DMS114 treated with DMSO at 0.1 percent for 48 hours (cell line): ENCODE measurements around the gene AURKA.
"Not testable (repeated sequence)": the region's sequence is repeated elsewhere in the genome, so short reads cannot be mapped to it uniquely, and the experiment has no call there.

Source experiments
- DNase-seq: peaks from one replicate; lab custom pipeline; 2025; ENCODE audit not compliant: unreplicated experiment; lab: John Stamatoyannopoulos, UW

Gene AURKA

GRCh38 chr20:56391596-56392131, 351 bp downstream of the AURKA start:
- DNase-seq, result no peak

- no peak for DNase-seq
These were observed 978 bp downstream of the AURKA start for GRCh38 chr20:56391037-56391436.

GRCh38 chr20:56390396-56390795, 1.6 kb downstream of the AURKA start:
- DNase-seq, result not testable (repeated sequence)

GRCh38 chr20:56389807-56390206, 2.2 kb downstream of the AURKA start:
- DNase-seq, result no peak

GRCh38 chr20:56388882-56389281, 3.1 kb downstream of the AURKA start:
- DNase-seq, result no peak

GRCh38 chr20:56386219-56386618, 5.8 kb downstream of the AURKA start:
- no peak for DNase-seq

GRCh38 chr20:56385130-56385529, 6.9 kb downstream of the AURKA start:
- DNase-seq, result no peak

- no peak for DNase-seq
These were observed 8.7 kb downstream of the AURKA start for GRCh38 chr20:56383334-56383733.

- no peak for DNase-seq
These were observed 9.3 kb downstream of the AURKA start for GRCh38 chr20:56382696-56383095.

GRCh38 chr20:56381501-56381900, 10.5 kb downstream of the AURKA start:
- no peak for DNase-seq

GRCh38 chr20:56380375-56380774, 11.6 kb downstream of the AURKA start:
- no peak for DNase-seq

- no peak for DNase-seq
These were observed 13.6 kb downstream of the AURKA start for GRCh38 chr20:56378386-56378785.

- no peak for DNase-seq
These were observed 15.7 kb downstream of the AURKA start for GRCh38 chr20:56376331-56376730.

GRCh38 chr20:56373942-56374341, 18.1 kb downstream of the AURKA start:
- no peak for DNase-seq

- no peak for DNase-seq
These were observed 19.2 kb downstream of the AURKA start for GRCh38 chr20:56372850-56373249.

- DNase-seq, result no peak
These were observed 20.0 kb downstream of the AURKA start for GRCh38 chr20:56371977-56372376.

GRCh38 chr20:56369179-56369578, 22.8 kb downstream of the AURKA start:
- DNase-seq, result no peak

GRCh38 chr20:56368351-56369134, 23.5 kb downstream of the AURKA start:
- no peak for DNase-seq

GRCh38 chr20:56363491-56363890, 28.5 kb downstream of the AURKA start:
- DNase-seq, result no peak

GRCh38 chr20:56362833-56363413, 29.1 kb downstream of the AURKA start:
- DNase-seq, result no peak

GRCh38 chr20:56361900-56362299, 30.1 kb downstream of the AURKA start:
- DNase-seq, result no peak

- no peak for DNase-seq
These were observed 31.2 kb downstream of the AURKA start for GRCh38 chr20:56360908-56361205.
